Measurements from ENCODE around the gene ELOVL6.

GRCh38 chr4:110014233-110014632 lies 184.2 kb downstream of the ELOVL6 start:
- TF ChIP-seq CTCF (IDR thresholded peaks at IDR 0.05; ENCODE audit: poor library complexity) (no peak), EZH2 (IDR thresholded peaks at IDR 0.05; ENCODE audit: borderline replicate concordance) (no peak)

Measured in hepatocyte (in vitro differentiated cells).